SK-N-MC (cell line): ENCODE results near the gene TMEM242.

ENCODE experiments used
- DNase-seq: peaks from one replicate; pipeline ENCODE4 v3.0.0-alpha.2; 2011; ENCODE audit warnings: low read depth, low spot score
- H3K27ac ChIP-seq: fragments of 200-600 bp; sonication (generic); 2 replicates; pipeline ENCODE4 v1.5.1; 2016; ENCODE audit warnings: mixed run types
- H3K36me3 ChIP-seq: fragments of 200-600 bp; sonication (generic); 2 replicates; pipeline ENCODE4 v1.6.1; 2017; ENCODE audit warnings: antibody characterized with exemption, low read length, mixed read lengths; ENCODE audit not compliant: insufficient read depth
- H3K4me3 ChIP-seq: fragments of 200-600 bp; sonication (generic); 2 replicates; pipeline ENCODE4 v1.5.1; 2016
- H3K9ac ChIP-seq: fragments of 200-600 bp; sonication (generic); 2 replicates; pipeline ENCODE4 v1.8.0; 2017; ENCODE audit warnings: mixed run types, mixed read lengths; ENCODE audit not compliant: insufficient read length
- H3K9me3 ChIP-seq: fragments of 200-600 bp; sonication (generic); 2 replicates; pipeline ENCODE4 v1.6.1; 2017; ENCODE audit warnings: low read depth, mild to moderate bottlenecking, antibody characterized with exemption, low read length, moderate library complexity, mixed read lengths
- EZH2 ChIP-seq: fragments of 200-600 bp; sonication (generic); IDR thresholded peaks from one replicate; pipeline ENCODE4 v1.6.1; 2017; ENCODE audit warnings: antibody characterized with exemption
- FOXP2 ChIP-seq: optimal IDR thresholded peaks from 2 replicates; pipeline ENCODE3; 2011; ENCODE audit warnings: mild to moderate bottlenecking, moderate library complexity; ENCODE audit not compliant: insufficient read depth; ENCODE audit errors: extremely low read length, control extremely low read depth
- POLR2AphosphoS5 ChIP-seq: IDR thresholded peaks from 2 replicates; pipeline ENCODE4 v1.6.1; 2012; ENCODE audit warnings: mild to moderate bottlenecking, low read depth, low read length, borderline replicate concordance

The TMEM242 gene

DNA sequence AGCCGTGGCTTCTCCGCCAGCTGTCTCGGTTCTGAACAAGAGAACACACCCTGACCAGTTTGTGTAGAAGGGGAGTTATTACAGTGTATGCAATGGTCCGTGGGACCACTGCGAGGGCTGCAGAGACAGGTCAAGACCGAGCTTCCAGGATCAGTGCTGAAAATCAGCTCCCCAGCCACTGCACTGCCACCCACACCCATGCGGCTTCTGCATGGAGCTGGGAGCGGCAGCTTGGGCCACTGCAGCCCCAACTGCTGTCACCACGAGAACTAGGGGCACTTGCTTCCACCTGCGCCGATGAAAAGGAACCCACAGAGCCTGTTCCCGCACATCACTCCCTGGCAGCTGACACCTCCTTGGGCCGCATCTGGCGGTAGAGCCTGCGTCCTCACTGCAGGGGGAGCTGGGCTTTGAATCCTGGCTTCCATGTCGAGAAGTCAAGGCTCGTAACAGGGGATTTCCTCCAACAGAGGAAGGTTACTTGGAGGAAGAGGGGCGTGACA is 56.2 kb downstream of the TMEM242 start:
- no peak overlapping the region for H3K4me3 ChIP-seq
- TF ChIP-seq EZH2: no peak
- TF ChIP-seq FOXP2: no peak
- TF ChIP-seq POLR2AphosphoS5: no peak
- no peaks in the 10 kb centered on the region for H3K36me3 ChIP-seq
- no peak overlapping the region for H3K9ac ChIP-seq
- DNase-seq: no peak
- H3K27ac ChIP-seq: no peak overlapping the region
- H3K9me3 ChIP-seq: no peaks in the 10 kb centered on the region

DNA sequence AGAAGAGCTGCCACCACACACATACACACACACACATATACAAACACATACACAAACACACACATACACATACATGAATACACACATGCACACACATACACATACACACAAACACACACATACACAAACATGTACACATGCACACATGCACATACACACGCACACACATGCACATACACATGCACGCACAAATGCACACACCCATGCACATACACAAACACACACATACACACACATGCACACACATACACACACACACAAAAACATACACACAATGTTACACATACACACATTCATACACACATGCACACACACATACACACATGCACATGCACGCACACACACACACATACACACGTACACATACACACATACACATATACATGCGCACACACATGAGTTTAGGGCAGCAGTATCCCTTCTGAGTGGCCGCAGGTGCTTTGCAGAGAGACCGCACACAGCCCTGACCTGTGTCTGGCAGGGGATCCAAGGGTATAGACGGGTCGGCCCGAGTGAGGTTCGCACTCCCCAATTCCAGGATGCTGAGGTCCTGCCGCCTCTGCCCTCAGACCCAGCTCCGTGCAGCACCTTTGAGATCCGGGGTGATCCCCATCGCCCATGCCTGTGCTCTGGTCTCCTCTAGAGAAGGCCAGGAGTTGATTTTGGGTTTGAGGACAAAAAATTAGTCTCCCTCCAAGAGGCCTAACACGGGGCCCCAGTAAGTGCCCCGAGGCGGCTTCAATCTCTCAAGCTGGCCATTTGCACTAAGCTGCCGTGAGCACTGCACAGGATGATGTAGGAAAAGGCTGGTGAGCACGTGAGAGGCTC is 56.8 kb downstream of the TMEM242 start:
- Histone ChIP-seq H3K36me3 (no peaks in the 10 kb centered on the region), H3K4me3 (no peak overlapping the region), H3K9me3 (no peaks in the 10 kb centered on the region), H3K27ac (no peak overlapping the region), H3K9ac (no peak overlapping the region)
- TF ChIP-seq POLR2AphosphoS5 (no peak), FOXP2 (no peak), EZH2 (no peak)
- DNase-seq: no peak

DNA sequence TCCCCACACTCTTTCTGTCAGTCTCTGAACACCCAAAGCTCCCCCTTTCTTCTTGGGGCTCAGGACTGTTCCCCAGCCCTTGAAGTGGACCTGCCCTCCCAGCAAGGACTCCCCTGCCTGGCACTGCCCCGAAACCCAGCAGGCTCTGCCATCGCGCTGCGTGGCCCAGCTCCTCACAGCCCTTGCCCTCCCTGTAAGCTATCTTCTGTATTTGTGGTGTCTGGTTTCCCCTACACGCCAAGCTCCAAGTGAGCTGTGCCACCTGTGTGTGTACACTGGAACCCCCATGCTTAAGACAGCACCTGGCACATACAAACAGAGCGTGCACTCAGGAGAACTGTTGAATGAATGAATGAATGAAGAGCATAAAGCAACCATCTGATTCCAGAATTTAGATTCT is 57.7 kb downstream of the TMEM242 start:
- no peak for TF ChIP-seq POLR2AphosphoS5
- TF ChIP-seq EZH2: no peak
- no peak for TF ChIP-seq FOXP2
- no peak overlapping the region for H3K9ac ChIP-seq
- H3K9me3 ChIP-seq: no peaks in the 10 kb centered on the region
- H3K27ac ChIP-seq: no peak overlapping the region
- DNase-seq: no peak
- H3K36me3 ChIP-seq: no peaks in the 10 kb centered on the region
- no peak overlapping the region for H3K4me3 ChIP-seq

DNA sequence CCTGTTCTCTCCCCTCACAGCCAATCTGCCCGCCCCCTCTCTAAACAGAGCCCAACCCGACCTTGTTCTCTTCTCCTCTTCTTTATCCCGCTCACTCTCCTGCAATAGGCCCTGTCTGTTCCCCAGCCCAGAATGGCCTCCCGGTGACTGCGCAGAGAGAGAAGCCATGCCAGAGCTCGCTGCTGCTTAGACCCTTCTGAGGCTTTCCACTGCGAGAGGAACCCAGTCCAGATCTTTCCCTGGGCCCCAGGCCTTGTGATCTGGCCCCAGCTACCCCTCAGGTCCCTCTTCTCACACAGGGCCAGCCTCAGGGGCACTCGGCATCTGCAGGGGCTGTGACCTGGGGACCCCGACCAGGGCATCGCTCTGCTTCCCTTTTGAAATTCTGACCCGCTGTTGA is 58.1 kb downstream of the TMEM242 start:
- no peaks in the 10 kb centered on the region for H3K9me3 ChIP-seq
- TF ChIP-seq POLR2AphosphoS5 (no peak), EZH2 (no peak), FOXP2 (no peak)
- no peak overlapping the region for H3K4me3 ChIP-seq
- H3K36me3 ChIP-seq: no peaks in the 10 kb centered on the region
- no peak overlapping the region for H3K27ac ChIP-seq
- no peak overlapping the region for H3K9ac ChIP-seq
- DNase-seq: no peak

DNA sequence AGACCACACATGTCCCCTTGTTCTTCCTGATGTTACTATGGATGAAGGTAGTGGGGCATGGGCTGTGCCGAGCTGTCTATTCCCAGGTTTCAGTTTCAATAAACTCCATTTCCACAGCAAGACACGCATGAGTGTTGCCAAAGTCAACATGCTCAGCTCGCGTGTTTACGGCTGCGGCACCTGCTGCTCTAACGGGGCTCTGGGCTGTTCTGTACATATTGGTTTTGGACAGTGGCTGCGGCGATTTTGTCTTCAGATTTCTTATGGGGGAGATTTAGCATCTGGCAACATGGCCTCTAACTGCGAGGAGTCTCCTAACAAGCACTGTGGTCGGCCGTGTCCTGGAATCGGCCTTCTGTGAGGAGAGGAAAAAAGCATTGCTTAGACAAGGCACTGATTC is 58.6 kb downstream of the TMEM242 start:
- H3K9ac ChIP-seq: no peak overlapping the region
- no peak for TF ChIP-seq FOXP2
- no peak for TF ChIP-seq POLR2AphosphoS5
- no peak for TF ChIP-seq EZH2
- no peaks in the 10 kb centered on the region for H3K36me3 ChIP-seq
- no peaks in the 10 kb centered on the region for H3K9me3 ChIP-seq
- no peak overlapping the region for H3K4me3 ChIP-seq
- no peak for DNase-seq
- no peak overlapping the region for H3K27ac ChIP-seq

DNA sequence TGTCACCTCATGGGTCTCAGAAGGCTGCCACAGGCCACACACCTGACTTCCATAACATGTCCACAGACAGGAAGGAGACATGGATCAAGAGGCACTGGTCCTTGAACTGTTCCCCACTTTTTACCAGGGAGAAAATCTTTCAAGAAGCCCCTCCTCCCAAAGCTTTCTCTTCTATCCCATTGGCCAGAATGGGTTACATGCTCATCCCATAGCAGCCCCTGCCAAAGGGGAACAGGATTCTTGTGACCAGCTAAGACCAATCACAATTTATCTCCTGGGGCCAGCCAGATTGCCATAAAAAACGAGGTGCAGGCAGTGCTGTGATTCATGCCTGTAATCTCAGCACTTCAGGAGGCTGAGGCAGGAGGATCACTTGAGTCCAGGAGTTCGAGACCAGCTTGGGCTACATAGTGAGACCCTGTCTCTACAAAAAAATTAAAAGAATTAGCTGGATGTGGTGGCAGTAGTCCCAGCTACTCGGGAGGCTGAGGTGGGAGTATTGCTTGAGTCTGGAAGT is 59.4 kb downstream of the TMEM242 start:
- Histone ChIP-seq H3K36me3 (no peaks in the 10 kb centered on the region), H3K9ac (no peak overlapping the region), H3K9me3 (no peaks in the 10 kb centered on the region), H3K27ac (no peak overlapping the region), H3K4me3 (no peak overlapping the region)
- TF ChIP-seq FOXP2: no peak
- TF ChIP-seq POLR2AphosphoS5: no peak
- TF ChIP-seq EZH2: no peak
- no peak for DNase-seq

DNA sequence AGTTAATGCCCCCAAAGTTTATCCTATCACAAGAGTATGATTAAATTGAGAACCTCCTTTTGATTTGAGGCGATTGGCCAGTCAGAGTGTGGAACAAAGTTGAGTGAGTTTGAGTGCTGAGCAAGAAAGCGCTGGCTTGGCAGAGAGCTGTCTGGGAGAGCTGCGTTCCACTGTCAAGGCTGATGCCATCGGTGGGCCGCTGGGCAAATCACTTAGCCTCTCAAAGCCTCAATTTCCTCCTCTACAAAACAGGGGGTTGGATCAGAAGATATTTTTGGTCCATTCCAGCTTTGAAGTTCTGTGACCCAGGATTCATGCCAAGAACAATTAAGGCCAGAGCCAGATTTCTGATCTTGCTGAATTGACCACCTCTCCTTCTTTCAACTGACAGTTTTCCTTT is 60.2 kb downstream of the TMEM242 start:
- no peak overlapping the region for H3K4me3 ChIP-seq
- H3K9me3 ChIP-seq: no peaks in the 10 kb centered on the region
- no peak overlapping the region for H3K9ac ChIP-seq
- H3K36me3 ChIP-seq: no peaks in the 10 kb centered on the region
- H3K27ac ChIP-seq: no peak overlapping the region
- no peak for DNase-seq
- TF ChIP-seq EZH2 (no peak), FOXP2 (no peak), POLR2AphosphoS5 (no peak)

DNA sequence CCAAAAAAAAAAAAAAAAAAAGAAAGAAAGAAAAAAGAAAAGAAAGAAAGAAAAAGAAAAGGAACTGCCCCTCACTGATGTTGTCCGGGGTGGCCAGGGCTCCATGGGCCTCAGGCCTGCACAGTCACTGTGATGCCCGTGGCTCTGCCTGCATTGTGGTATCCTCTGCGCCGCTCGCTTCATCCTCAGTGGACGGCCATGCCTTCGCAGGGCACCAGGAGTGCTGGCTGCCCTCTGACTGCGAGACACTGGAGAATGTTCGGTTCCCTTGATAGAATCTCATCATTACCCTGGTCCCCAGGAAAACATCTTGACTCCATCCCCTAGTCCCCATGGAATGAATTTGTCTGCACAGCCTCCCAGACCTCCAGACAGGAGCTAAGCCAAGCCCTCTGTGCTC is 61.7 kb downstream of the TMEM242 start:
- no peak for DNase-seq
- no peaks in the 10 kb centered on the region for H3K9me3 ChIP-seq
- no peak overlapping the region for H3K9ac ChIP-seq
- H3K36me3 ChIP-seq: no peaks in the 10 kb centered on the region
- no peak overlapping the region for H3K4me3 ChIP-seq
- H3K27ac ChIP-seq: no peak overlapping the region
- TF ChIP-seq FOXP2 (no peak), EZH2 (no peak), POLR2AphosphoS5 (no peak)
